ENCODE data around the gene PLXNA4.

DNA sequence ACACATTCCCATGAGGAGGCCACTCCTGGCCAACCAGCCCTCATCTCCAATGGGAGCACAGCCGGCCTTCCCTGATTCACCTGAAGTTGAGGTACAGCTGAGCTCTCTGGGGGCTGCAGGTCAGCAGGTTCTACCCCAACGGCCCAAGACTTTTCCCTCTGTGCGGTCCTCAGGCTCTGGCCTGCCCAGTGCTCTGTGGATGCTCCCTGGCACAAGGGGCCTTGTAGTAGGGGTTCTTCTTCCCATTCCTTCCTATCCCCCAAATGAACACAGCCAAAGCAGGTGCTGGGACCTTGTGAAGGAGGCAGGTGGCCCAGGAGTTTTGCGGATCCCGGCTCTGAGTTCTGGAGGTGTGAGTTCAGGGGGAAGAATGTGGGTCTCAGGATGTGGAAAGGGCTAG is 72.2 kb downstream of the PLXNA4 start:
- TF ChIP-seq, protein P1, sequence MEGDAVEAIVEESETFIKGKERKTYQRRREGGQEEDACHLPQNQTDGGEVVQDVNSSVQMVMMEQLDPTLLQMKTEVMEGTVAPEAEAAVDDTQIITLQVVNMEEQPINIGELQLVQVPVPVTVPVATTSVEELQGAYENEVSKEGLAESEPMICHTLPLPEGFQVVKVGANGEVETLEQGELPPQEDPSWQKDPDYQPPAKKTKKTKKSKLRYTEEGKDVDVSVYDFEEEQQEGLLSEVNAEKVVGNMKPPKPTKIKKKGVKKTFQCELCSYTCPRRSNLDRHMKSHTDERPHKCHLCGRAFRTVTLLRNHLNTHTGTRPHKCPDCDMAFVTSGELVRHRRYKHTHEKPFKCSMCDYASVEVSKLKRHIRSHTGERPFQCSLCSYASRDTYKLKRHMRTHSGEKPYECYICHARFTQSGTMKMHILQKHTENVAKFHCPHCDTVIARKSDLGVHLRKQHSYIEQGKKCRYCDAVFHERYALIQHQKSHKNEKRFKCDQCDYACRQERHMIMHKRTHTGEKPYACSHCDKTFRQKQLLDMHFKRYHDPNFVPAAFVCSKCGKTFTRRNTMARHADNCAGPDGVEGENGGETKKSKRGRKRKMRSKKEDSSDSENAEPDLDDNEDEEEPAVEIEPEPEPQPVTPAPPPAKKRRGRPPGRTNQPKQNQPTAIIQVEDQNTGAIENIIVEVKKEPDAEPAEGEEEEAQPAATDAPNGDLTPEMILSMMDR (IDR thresholded peaks at IDR 0.05; ENCODE audit: low read length), result no peak
- TF ChIP-seq EZH2 (IDR thresholded peaks at IDR 0.05; ENCODE audit: borderline replicate concordance, low read length), result no peak
